ENCODE results near the gene TMX4. TPM values are rescaled to one million over a fixed set of nuclear protein-coding genes. Genes with fewer than 3 reads are reported as not detected.

The TMX4 gene
- total RNA-seq, 1 donor = 40.9 TPM

- TF ChIP-seq CTCF (IDR thresholded peaks at IDR 0.05; ENCODE audit: extremely low read depth, low read depth, low read length) = no peak
- DNase-seq (ENCODE audit: insufficient read length, low spot score, missing footprints) = no peak
- Histone ChIP-seq H3K4me3 (ENCODE audit: insufficient read depth, low read length) (no peak overlapping the region), H3K4me2 (ENCODE audit: insufficient read depth, low read length) (no peak overlapping the region), H3K36me3 (ENCODE audit: insufficient read depth, low read length) (no peaks in the 10 kb centered on the region), H3K9me3 (ENCODE audit: low read depth, low read length) (no peaks in the 10 kb centered on the region), H2AFZ (ENCODE audit: low read length) (no peak overlapping the region), H3K4me1 (ENCODE audit: insufficient read depth, low read length) (no peaks in the 10 kb centered on the region), H3K27ac (ENCODE audit: low read depth, low read length) (no peak overlapping the region), H3K27me3 (ENCODE audit: insufficient read depth, low read length) (no peaks in the 10 kb centered on the region), H3K79me2 (ENCODE audit: insufficient read depth, low read length) (no peaks in the 10 kb centered on the region), H4K20me1 (ENCODE audit: insufficient read depth, low read length) (no peaks in the 10 kb centered on the region)
These were observed 69.2 kb downstream of the TMX4 start for GRCh38 chr20:7950387-7950786.

DNA sequence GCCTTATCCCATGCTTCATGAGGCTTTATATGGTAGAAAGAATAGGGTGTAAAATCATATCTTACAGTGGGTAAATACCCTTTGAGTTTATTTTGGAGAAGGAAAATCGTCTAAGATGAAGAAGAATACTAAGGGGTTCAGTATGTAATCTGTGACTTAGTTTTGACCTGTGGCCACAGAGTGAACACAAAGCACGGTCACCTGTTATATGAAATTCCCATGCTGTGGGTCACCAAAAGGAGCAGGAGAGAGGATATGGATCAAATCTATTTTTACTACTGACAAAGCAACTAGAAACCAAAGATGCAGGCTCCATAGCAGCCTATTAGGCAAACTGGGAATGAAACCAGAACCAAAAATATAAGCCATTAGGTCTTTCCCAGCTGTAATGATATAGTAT is 75.7 kb downstream of the TMX4 start:
- Histone ChIP-seq H3K9me3 (ENCODE audit: low read depth, low read length) (no peaks in the 10 kb centered on the region), H3K27ac (ENCODE audit: low read depth, low read length) (no peak overlapping the region), H4K20me1 (ENCODE audit: insufficient read depth, low read length) (no peaks in the 10 kb centered on the region), H2AFZ (ENCODE audit: low read length) (no peak overlapping the region), H3K79me2 (ENCODE audit: insufficient read depth, low read length) (no peaks in the 10 kb centered on the region), H3K36me3 (ENCODE audit: insufficient read depth, low read length) (no peaks in the 10 kb centered on the region), H3K4me3 (ENCODE audit: insufficient read depth, low read length) (no peak overlapping the region), H3K4me2 (ENCODE audit: insufficient read depth, low read length) (no peak overlapping the region), H3K27me3 (ENCODE audit: insufficient read depth, low read length) (no peaks in the 10 kb centered on the region), H3K4me1 (ENCODE audit: insufficient read depth, low read length) (no peaks in the 10 kb centered on the region)
- TF ChIP-seq CTCF (IDR thresholded peaks at IDR 0.05; ENCODE audit: extremely low read depth, low read depth, low read length) = no peak
- no peak for DNase-seq (ENCODE audit: insufficient read length, low spot score, missing footprints)

DNA sequence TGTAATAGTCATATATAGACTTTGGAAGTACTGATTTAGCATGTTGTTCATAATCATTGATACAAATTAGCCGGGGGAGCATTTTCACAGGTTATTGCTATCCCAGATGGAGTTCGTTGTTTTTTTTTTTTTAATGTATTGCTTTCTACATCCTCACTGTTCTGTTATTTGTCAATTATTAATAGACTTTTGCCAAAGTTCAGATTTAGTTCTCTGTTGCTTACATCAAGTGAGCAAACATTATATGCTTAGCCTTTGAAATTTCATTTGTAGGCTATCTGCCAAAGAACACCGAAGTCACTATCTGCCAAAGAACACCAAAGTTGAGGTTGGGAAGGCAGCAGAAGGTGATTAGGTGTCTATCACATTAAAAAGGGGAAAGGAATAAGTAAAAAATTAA is 79.2 kb downstream of the TMX4 start, which contains the start of gene HAO1:
HAO1 (minus strand) TSS at position 118 of the 400 bp plus-strand sequence; CDS start at position 82, 36 bp downstream.
- no peak within 1 kb of the TSS for H3K4me2 ChIP-seq (ENCODE audit: insufficient read depth, low read length)
- no peaks in the 10 kb centered on the region for H4K20me1 ChIP-seq (ENCODE audit: insufficient read depth, low read length)
- H3K4me1 ChIP-seq (ENCODE audit: insufficient read depth, low read length) = peaks cover 3% of the 10 kb centered on the region
- no peaks in the 10 kb centered on the region for H3K36me3 ChIP-seq (ENCODE audit: insufficient read depth, low read length)
- H3K9me3 ChIP-seq (ENCODE audit: low read depth, low read length) = no peaks in the 10 kb centered on the region
- DNase-seq (ENCODE audit: insufficient read length, low spot score, missing footprints) = no peak
- no peak within 1 kb of the TSS for H3K4me3 ChIP-seq (ENCODE audit: insufficient read depth, low read length)
- H3K27me3 ChIP-seq (ENCODE audit: insufficient read depth, low read length) = peaks cover 7% of the 10 kb centered on the region
- H3K79me2 ChIP-seq (ENCODE audit: insufficient read depth, low read length) = no peaks in the 10 kb centered on the region
- TF ChIP-seq CTCF (IDR thresholded peaks at IDR 0.05; ENCODE audit: extremely low read depth, low read depth, low read length) = no peak
- no peak within 1 kb of the TSS for H3K27ac ChIP-seq (ENCODE audit: low read depth, low read length)
- H2AFZ ChIP-seq (ENCODE audit: low read length) = no peak within 1 kb of the TSS

GRCh38 chr20:7939663-7940062 is 79.9 kb downstream of the TMX4 start:
- no peak for DNase-seq (ENCODE audit: insufficient read length, low spot score, missing footprints)
- no peak for TF ChIP-seq CTCF (IDR thresholded peaks at IDR 0.05; ENCODE audit: extremely low read depth, low read depth, low read length)

More at GRCh38 chr20:7939663-7940062, 79.9 kb downstream of the TMX4 start:
- Histone ChIP-seq H3K4me2 (ENCODE audit: insufficient read depth, low read length) (no peak overlapping the region), H3K4me3 (ENCODE audit: insufficient read depth, low read length) (no peak overlapping the region), H4K20me1 (ENCODE audit: insufficient read depth, low read length) (no peaks in the 10 kb centered on the region), H2AFZ (ENCODE audit: low read length) (no peak overlapping the region), H3K27ac (ENCODE audit: low read depth, low read length) (no peak overlapping the region), H3K27me3 (ENCODE audit: insufficient read depth, low read length) (peaks cover 7% of the 10 kb centered on the region), H3K79me2 (ENCODE audit: insufficient read depth, low read length) (no peaks in the 10 kb centered on the region), H3K36me3 (ENCODE audit: insufficient read depth, low read length) (no peaks in the 10 kb centered on the region), H3K4me1 (ENCODE audit: insufficient read depth, low read length) (peaks cover 3% of the 10 kb centered on the region), H3K9me3 (ENCODE audit: low read depth, low read length) (no peaks in the 10 kb centered on the region)
